ENCODE data around the gene ARMC5. TPM values are rescaled to one million over a fixed set of nuclear protein-coding genes. Genes with fewer than 3 reads are reported as not detected.

Gene ARMC5
- polyA plus RNA-seq, 1 donor from 2014 or later: 27.6 TPM

GRCh38 chr16:31413381-31413780, 45.9 kb upstream of the ARMC5 start:
- no peaks in the 10 kb centered on the region for H3F3A ChIP-seq (ENCODE audit: insufficient read depth, low read length, poor library complexity, severe bottlenecking)
- no peaks in the 10 kb centered on the region for H3K27me3 ChIP-seq (ENCODE audit: insufficient read depth, low read depth, low read length)
- H2AFZ ChIP-seq (ENCODE audit: low read depth, low read length): no peak overlapping the region
- H3K79me2 ChIP-seq (replicated peaks; ENCODE audit: insufficient read depth, low read length): no peaks in the 10 kb centered on the region
- no peak overlapping the region for H3K4me2 ChIP-seq (ENCODE audit: low read length)
- TF ChIP-seq POLR2AphosphoS5 (IDR thresholded peaks at IDR 0.05) (no peak), EZH2 (IDR thresholded peaks at IDR 0.05; ENCODE audit: borderline replicate concordance, insufficient read depth, low read length, poor library complexity, severe bottlenecking) (no peak), RAD21 (conservative IDR thresholded peaks at IDR 0.05) (no peak), REST (IDR thresholded peaks at IDR 0.05; ENCODE audit: borderline replicate concordance) (no peak), CTCF (IDR thresholded peaks at IDR 0.05; ENCODE audit: poor library complexity, severe bottlenecking) (no peak), TAF1 (IDR thresholded peaks at IDR 0.05; ENCODE audit: low read depth) (no peak), EP300 (conservative IDR thresholded peaks at IDR 0.05; ENCODE audit: poor library complexity, severe bottlenecking) (no peak), SMC3 (conservative IDR thresholded peaks at IDR 0.05; ENCODE audit: poor library complexity) (no peak), MXI1 (conservative IDR thresholded peaks at IDR 0.05; ENCODE audit: poor library complexity, severe bottlenecking) (no peak)
- H3K4me3 ChIP-seq (ENCODE audit: low read length): no peak overlapping the region
- H3K9me2 ChIP-seq (ENCODE audit: insufficient read depth, low read length): no peaks in the 10 kb centered on the region
- H3K36me3 ChIP-seq (ENCODE audit: insufficient read depth, low read length): no peaks in the 10 kb centered on the region
- no peaks in the 10 kb centered on the region for H4K20me1 ChIP-seq (ENCODE audit: insufficient read depth)
- H3K9ac ChIP-seq (ENCODE audit: low read length): no peak overlapping the region
- no peaks in the 10 kb centered on the region for H3K9me3 ChIP-seq (ENCODE audit: low read length)
- H3K27ac ChIP-seq (ENCODE audit: low read length): no peak overlapping the region

- Histone ChIP-seq H4K20me1 (ENCODE audit: insufficient read depth) (no peaks in the 10 kb centered on the region), H3K4me3 (ENCODE audit: low read length) (no peak overlapping the region), H3K79me2 (replicated peaks; ENCODE audit: insufficient read depth, low read length) (no peaks in the 10 kb centered on the region), H3K9me2 (ENCODE audit: insufficient read depth, low read length) (no peaks in the 10 kb centered on the region), H3K9me3 (ENCODE audit: low read length) (no peaks in the 10 kb centered on the region), H2AFZ (ENCODE audit: low read depth, low read length) (no peak overlapping the region), H3F3A (ENCODE audit: insufficient read depth, low read length, poor library complexity, severe bottlenecking) (no peaks in the 10 kb centered on the region), H3K27me3 (ENCODE audit: insufficient read depth, low read depth, low read length) (no peaks in the 10 kb centered on the region), H3K36me3 (ENCODE audit: insufficient read depth, low read length) (no peaks in the 10 kb centered on the region), H3K4me2 (ENCODE audit: low read length) (no peak overlapping the region), H3K27ac (ENCODE audit: low read length) (no peak overlapping the region), H3K9ac (ENCODE audit: low read length) (no peak overlapping the region)
- TF ChIP-seq EP300 (conservative IDR thresholded peaks at IDR 0.05; ENCODE audit: poor library complexity, severe bottlenecking): no peak
- TF ChIP-seq RAD21 (conservative IDR thresholded peaks at IDR 0.05): no peak
- TF ChIP-seq POLR2AphosphoS5 (IDR thresholded peaks at IDR 0.05): no peak
- TF ChIP-seq REST (IDR thresholded peaks at IDR 0.05; ENCODE audit: borderline replicate concordance): no peak
- TF ChIP-seq EZH2 (IDR thresholded peaks at IDR 0.05; ENCODE audit: borderline replicate concordance, insufficient read depth, low read length, poor library complexity, severe bottlenecking): no peak
- no peak for TF ChIP-seq SMC3 (conservative IDR thresholded peaks at IDR 0.05; ENCODE audit: poor library complexity)
- TF ChIP-seq CTCF (IDR thresholded peaks at IDR 0.05; ENCODE audit: poor library complexity, severe bottlenecking): no peak
- TF ChIP-seq MXI1 (conservative IDR thresholded peaks at IDR 0.05; ENCODE audit: poor library complexity, severe bottlenecking): no peak
- TF ChIP-seq TAF1 (IDR thresholded peaks at IDR 0.05; ENCODE audit: low read depth): no peak
Observed at GRCh38 chr16:31413943-31414342, 45.4 kb upstream of the ARMC5 start.

Data from neural cell (in vitro differentiated cells).